DMS 273 (cell line): ENCODE results near the gene PITX3.

Experiments used
- DNase-seq: peaks from one replicate; lab custom pipeline; 2025; ENCODE audit not compliant: unreplicated experiment; lab: John Stamatoyannopoulos, UW

The PITX3 gene

GRCh38 chr10:102185811-102186527 is 55.3 kb downstream of the PITX3 start:
- peak; percentile 39 for DNase-seq

GRCh38 chr10:102185272-102185671 is 56.0 kb downstream of the PITX3 start:
- DNase-seq, result no peak

- DNase-seq, result no peak
These were observed 56.7 kb downstream of the PITX3 start for GRCh38 chr10:102184606-102185005.
